ENCODE measurements around the gene DARS1. TPM values are rescaled to one million over a fixed set of nuclear protein-coding genes. Genes with fewer than 3 reads are reported as not detected.

Gene DARS1
- total RNA-seq, 1 experiment from 2014 or later: 56.7 TPM

- Histone ChIP-seq H3K9me2 (replicated peaks; ENCODE audit: low read length) (no peaks in the 10 kb centered on the region), H3K36me3 (ENCODE audit: low read depth, low read length) (peaks cover 21% of the 10 kb centered on the region), H3K4me3 (ENCODE audit: low read length) (no peak overlapping the region), H4K20me1 (ENCODE audit: low read length) (no peaks in the 10 kb centered on the region), H3K27ac (ENCODE audit: low read length) (peak overlapping the region; percentile 76), H3K4me1 (ENCODE audit: insufficient read depth, low read length) (peaks cover 15% of the 10 kb centered on the region), H3K27me3 (ENCODE audit: low read length) (no peaks in the 10 kb centered on the region), H3K9ac (ENCODE audit: low read length) (peak overlapping the region; percentile 34; the same call in 1 of the 2 replicates), H3K9me3 (ENCODE audit: low read length) (no peaks in the 10 kb centered on the region), H2AFZ (ENCODE audit: low read length) (no peak overlapping the region), H3K79me2 (ENCODE audit: low read length) (no peaks in the 10 kb centered on the region), H3K4me2 (ENCODE audit: low read length) (peak overlapping the region; percentile 41), H3F3A (ENCODE audit: low read length, unreplicated experiment) (no peaks in the 10 kb centered on the region)
- POLR2A ChIA-PET (ENCODE audit: unreplicated experiment): interaction anchor here (0.5 kb wide), 1 partner anchor 241 kb away, joined by 3 read pairs; no protein-coding TSS in a partner anchor
- no TSS peak for BruUV-seq (replicated peaks)
- TF ChIP-seq EZH2 (IDR thresholded peaks at IDR 0.05; ENCODE audit: low read length, unreplicated experiment) (no peak), CTCF (conservative IDR thresholded peaks at IDR 0.05; ENCODE audit: low read depth, low read length) (no peak), EZH2phosphoT487 (IDR thresholded peaks at IDR 0.05; ENCODE audit: borderline replicate concordance, low read length) (no peak)
- peak; percentile 65 for DNase-seq
- CTCF ChIA-PET: interaction anchor here (0.7 to 1.0 kb wide), 2 partner anchors 38 to 470 kb away, joined by 4 to 5 read pairs; partner anchors contain the start of gene MCM6
- peak; percentile 96 for ATAC-seq
- intact Hi-C loops (cut with micrococcal nuclease): loop anchor here (1.0 to 2.0 kb wide), 2 partner anchors 34 to 464 kb away; no protein-coding TSS in a partner anchor
These were observed 70.9 kb downstream of the DARS1 start for GRCh38 chr2:135914485-135914884.

- Histone ChIP-seq H3K4me1 (ENCODE audit: insufficient read depth, low read length) (peaks cover 15% of the 10 kb centered on the region), H3K27ac (ENCODE audit: low read length) (peak overlapping the region; percentile 76), H3K27me3 (ENCODE audit: low read length) (no peaks in the 10 kb centered on the region), H3K9me2 (replicated peaks; ENCODE audit: low read length) (no peaks in the 10 kb centered on the region), H4K20me1 (ENCODE audit: low read length) (no peaks in the 10 kb centered on the region), H3K9ac (ENCODE audit: low read length) (peak overlapping the region; percentile 34), H2AFZ (ENCODE audit: low read length) (no peak overlapping the region), H3K9me3 (ENCODE audit: low read length) (no peaks in the 10 kb centered on the region), H3K4me2 (ENCODE audit: low read length) (peak overlapping the region; percentile 41), H3K36me3 (ENCODE audit: low read depth, low read length) (peaks cover 22% of the 10 kb centered on the region), H3F3A (ENCODE audit: low read length, unreplicated experiment) (no peaks in the 10 kb centered on the region), H3K79me2 (ENCODE audit: low read length) (no peaks in the 10 kb centered on the region), H3K4me3 (ENCODE audit: low read length) (no peak overlapping the region)
- intact Hi-C loops (cut with micrococcal nuclease): loop anchor here (1.0 to 2.0 kb wide), 3 partner anchors 35 to 509 kb away; no protein-coding TSS in a partner anchor
- peak; percentile 43 for ATAC-seq
- peak; percentile 76 for DNase-seq
- TF ChIP-seq CTCF (conservative IDR thresholded peaks at IDR 0.05; ENCODE audit: low read depth, low read length) (peak; percentile 84), EZH2phosphoT487 (IDR thresholded peaks at IDR 0.05; ENCODE audit: borderline replicate concordance, low read length) (no peak), EZH2 (IDR thresholded peaks at IDR 0.05; ENCODE audit: low read length, unreplicated experiment) (no peak)
- CTCF ChIA-PET: interaction anchor here (0.6 to 1.0 kb wide), 7 partner anchors 16 to 992 kb away, joined by 3 to 5 read pairs (median 4); partner anchors contain the start of gene MCM6
- TSS peak; percentile 14 for BruUV-seq (replicated peaks)
- POLR2A ChIA-PET (ENCODE audit: unreplicated experiment): no interaction called here
These were observed 71.6 kb downstream of the DARS1 start for GRCh38 chr2:135913727-135914365.

- intact Hi-C loops (cut with micrococcal nuclease): no loop called here
- H3K27me3 ChIP-seq (ENCODE audit: low read length): no peaks in the 10 kb centered on the region
- CTCF ChIA-PET: no interaction called here
- ATAC-seq: no peak
- H4K20me1 ChIP-seq (ENCODE audit: low read length): no peaks in the 10 kb centered on the region
- no peaks in the 10 kb centered on the region for H3K79me2 ChIP-seq (ENCODE audit: low read length)
- no peaks in the 10 kb centered on the region for H3K9me3 ChIP-seq (ENCODE audit: low read length)
- no peak overlapping the region for H3K9ac ChIP-seq (ENCODE audit: low read length)
- H3K27ac ChIP-seq (ENCODE audit: low read length): no peak overlapping the region
- BruUV-seq (replicated peaks): no TSS peak
- H3K9me2 ChIP-seq (replicated peaks; ENCODE audit: low read length): no peaks in the 10 kb centered on the region
- POLR2A ChIA-PET (ENCODE audit: unreplicated experiment): no interaction called here
- H3K4me3 ChIP-seq (ENCODE audit: low read length): no peak overlapping the region
- no peak for DNase-seq
- H3K36me3 ChIP-seq (ENCODE audit: low read depth, low read length): peaks cover 31% of the 10 kb centered on the region; the same call in 1 of the 2 replicates
- no peaks in the 10 kb centered on the region for H3F3A ChIP-seq (ENCODE audit: low read length, unreplicated experiment)
- H2AFZ ChIP-seq (ENCODE audit: low read length): no peak overlapping the region
- TF ChIP-seq EZH2 (IDR thresholded peaks at IDR 0.05; ENCODE audit: low read length, unreplicated experiment): no peak
- TF ChIP-seq EZH2phosphoT487 (IDR thresholded peaks at IDR 0.05; ENCODE audit: borderline replicate concordance, low read length): no peak
- TF ChIP-seq CTCF (conservative IDR thresholded peaks at IDR 0.05; ENCODE audit: low read depth, low read length): no peak
- no peak overlapping the region for H3K4me2 ChIP-seq (ENCODE audit: low read length)
- peaks cover 12% of the 10 kb centered on the region for H3K4me1 ChIP-seq (ENCODE audit: insufficient read depth, low read length)
These were observed 75.5 kb downstream of the DARS1 start for GRCh38 chr2:135909976-135910375.

All from PC-3 (cell line).